Spleen (tissue), 11 donors: Measurements from ENCODE around the gene CALCOCO1. TPM values are rescaled to one million over a fixed set of nuclear protein-coding genes. Genes with fewer than 3 reads are reported as not detected.
"Not testable (repeated sequence)": the region's sequence is repeated elsewhere in the genome, so short reads cannot be mapped to it uniquely, and the experiment has no call there.

Experiments used
- DNase-seq: peaks from one replicate; pipeline ENCODE4 v3.0.0-alpha.2; 2020
- H3K27ac ChIP-seq, 8 donors: fragments of 200-600 bp; sonication (generic) in 7 of 8; 1 replicate in 4 of 8; 2 replicates in 4 of 8; pipeline versions ENCODE4 v1.5.0 to v1.8.0; 2016 to 2021; ENCODE audit warnings: inconsistent platforms in 4 of 8, mild to moderate bottlenecking in 4 of 8, moderate library complexity in 1 of 8
- H3K27me3 ChIP-seq, 7 donors: fragments of 200-600 bp; sonication (generic) in 6 of 7; replicated peaks in 1 of 7; 1 replicate in 4 of 7; 2 replicates in 3 of 7; pipeline versions ENCODE4 v1.5.0 to v1.8.0; 2016 to 2021; ENCODE audit warnings: inconsistent platforms in 3 of 7, mild to moderate bottlenecking in 1 of 7
- H3K36me3 ChIP-seq, 6 donors: fragments of 200-600 bp; sonication (generic) in 5 of 6; 1 replicate in 4 of 6; 2 replicates in 2 of 6; pipeline versions ENCODE4 v1.5.0 to v1.8.0; 2016 to 2021; ENCODE audit warnings: inconsistent platforms in 2 of 6
- H3K4me1 ChIP-seq, 6 donors: fragments of 200-600 bp; sonication (generic) in 5 of 6; 1 replicate in 3 of 6; 2 replicates in 3 of 6; pipeline versions ENCODE4 v1.5.0 to v1.8.0; 2016 to 2021; ENCODE audit warnings: inconsistent platforms in 3 of 6
- H3K4me3 ChIP-seq, 8 donors: fragments of 200-600 bp; sonication (generic) in 7 of 8; 1 replicate in 4 of 8; 2 replicates in 4 of 8; pipeline versions ENCODE4 v1.5.0 to v1.8.0; 2016 to 2021; ENCODE audit warnings: inconsistent platforms in 4 of 8, mild to moderate bottlenecking in 4 of 8, moderate library complexity in 2 of 8
- H3K9me3 ChIP-seq, 8 donors: fragments of 200-600 bp; sonication (generic) in 7 of 8; 1 replicate in 4 of 8; 2 replicates in 4 of 8; pipeline versions ENCODE4 v1.5.0 to v1.8.0; 2016 to 2021; ENCODE audit warnings: inconsistent platforms in 4 of 8
- CTCF ChIP-seq, 11 experiments: fragments of 200-600 bp in 7 of 11; fragments of 450-650 bp in 4 of 11; sonication (generic) in 4 of 11; IDR thresholded peaks in 8 of 11; conservative IDR thresholded peaks in 3 of 11; 1 replicate in 7 of 11; 2 replicates in 4 of 11; pipeline versions ENCODE4 v1.4.0 to v1.8.0; 2016 to 2021; ENCODE audit warnings: antibody characterized with exemption in 11 of 11, inconsistent platforms in 4 of 11, mild to moderate bottlenecking in 1 of 11
- POLR2A ChIP-seq, 3 donors: fragments of 450-650 bp; IDR thresholded peaks; one replicate each; pipeline ENCODE4 v1.5.1; 2017; ENCODE audit warnings: antibody characterized with exemption in 3 of 3, mild to moderate bottlenecking in 1 of 3
- POLR2AphosphoS5 ChIP-seq, 3 donors: sonication (generic); formaldehyde crosslinking; IDR thresholded peaks; one replicate each; pipeline ENCODE4 v1.5.1; 2017; ENCODE audit warnings: antibody characterized with exemption in 3 of 3
- WGBS, 5 donors: extraction: QIAGEN DNeasy Blood & Tissue Kit in 3 of 5; methylation state at CpG; one replicate each; pipeline versions ENCODE4 v1.1.5 to v1.1.7; 2013 to 2018; 5-methylcytosine and 5-hydroxymethylcytosine counted together
- intact Hi-C: fragments of 100-400 bp; cut with DNase I; formaldehyde crosslinking; loops from one replicate; pipeline ENCODE4 v1.15.0; 2023; ENCODE audit warnings: low total_unique reads
- polyA plus RNA-seq, 3 donors: library from polyadenylated mRNA; stranded (reverse); fragments of 200-250 nt; gene quantifications; one replicate each; pipeline ENCODE4 v1.2.1, GENCODE V29; 2013
- total RNA-seq, 7 donors: library from RNA; depleted of rRNA in 3 of 7; stranded (reverse); fragments of >200 nt in 3 of 7; fragmentation: NEBNext Ultra II Directional in 4 of 7; extraction: Animal tissue kit (Norgen Biotek cat#: 25700) in 4 of 7; gene quantifications; one replicate each; pipeline versions ENCODE4 v1.1.0 to v1.2.1, GENCODE V29; 2016 to 2021
- donor health status: healthy with polysubstance abuse.
- donor health status: DM: no; HTN: no; CAD: no; lungs with moderate emphysema.
- donor health status: DM: no; HTN: no; CAD: no.
- donor health status: Bipolar disorder and iron deficiency.
- donor health status: healthy.
- donor health status: DM: no; HTN: no; CAD: no.
- donor health status: DM: yes; HTN: yes; CAD: no.

The CALCOCO1 gene
- total and polyA plus RNA-seq, 10 donors, result 31.0 to 186 (median 120) TPM

- no peak for DNase-seq
- TF ChIP-seq POLR2AphosphoS5 (IDR thresholded peaks at IDR 0.05) (no peak), CTCF (IDR thresholded peaks at IDR 0.05 in 8 of 11, conservative IDR thresholded peaks at IDR 0.05 in 3 of 11) (no peak), POLR2A (IDR thresholded peaks at IDR 0.05) (no peak)
- no peaks in the 10 kb centered on the region for H3K4me1 ChIP-seq
- no peak overlapping the region for H3K4me3 ChIP-seq
- no peak overlapping the region for H3K27ac ChIP-seq
- no peaks in the 10 kb centered on the region for H3K36me3 ChIP-seq
- no peaks in the 10 kb centered on the region for H3K9me3 ChIP-seq
- H3K27me3 ChIP-seq, result peaks cover 0 to 72% (median 8%) of the 10 kb centered on the region in 7 donors
- intact Hi-C loops, result no loop called here
Measured at GRCh38 chr12:53770281-53770680, 43.0 kb upstream of the CALCOCO1 start.

- no peaks in the 10 kb centered on the region for H3K9me3 ChIP-seq
- intact Hi-C loops, result no loop called here
- WGBS, 5 donors, result 68 to 89% (median 76%) methylated on average over 5 of the region's 5 CpGs
- peaks cover 0 to 84% (median 13%) of the 10 kb centered on the region in 7 donors for H3K27me3 ChIP-seq
- H3K4me1 ChIP-seq, result no peaks in the 10 kb centered on the region
- H3K4me3 ChIP-seq, result no peak overlapping the region
- DNase-seq, result no peak
- no peaks in the 10 kb centered on the region for H3K36me3 ChIP-seq
- no peak for TF ChIP-seq POLR2A (IDR thresholded peaks at IDR 0.05)
- no peak for TF ChIP-seq POLR2AphosphoS5 (IDR thresholded peaks at IDR 0.05)
- no peak for TF ChIP-seq CTCF (IDR thresholded peaks at IDR 0.05 in 8 of 11, conservative IDR thresholded peaks at IDR 0.05 in 3 of 11)
- no peak overlapping the region for H3K27ac ChIP-seq
Measured at GRCh38 chr12:53768976-53769375, 41.7 kb upstream of the CALCOCO1 start.

GRCh38 chr12:53766881-53767280 is 39.6 kb upstream of the CALCOCO1 start:
- 71 to 76% (median 72%) methylated on average over 3 of the region's 3 CpGs for WGBS, 5 donors
- Histone ChIP-seq H3K4me1 (no peaks in the 10 kb centered on the region), H3K9me3 (no peaks in the 10 kb centered on the region), H3K27ac (no peak overlapping the region), H3K36me3 (no peaks in the 10 kb centered on the region), H3K27me3 (peaks cover 0 to 90% (median 25%) of the 10 kb centered on the region in 7 donors), H3K4me3 (no peak overlapping the region)
- DNase-seq, result no peak
- intact Hi-C loops, result no loop called here
- TF ChIP-seq POLR2A (IDR thresholded peaks at IDR 0.05) (no peak), CTCF (IDR thresholded peaks at IDR 0.05 in 8 of 11, conservative IDR thresholded peaks at IDR 0.05 in 3 of 11) (no peak), POLR2AphosphoS5 (IDR thresholded peaks at IDR 0.05) (no peak)

- intact Hi-C loops, result no loop called here
- Histone ChIP-seq H3K4me1 (no peaks in the 10 kb centered on the region), H3K36me3 (no peaks in the 10 kb centered on the region), H3K9me3 (no peaks in the 10 kb centered on the region), H3K27me3 (peaks cover 0 to 90% (median 27%) of the 10 kb centered on the region in 7 donors), H3K27ac (no peak overlapping the region), H3K4me3 (no peak overlapping the region)
- TF ChIP-seq POLR2A (IDR thresholded peaks at IDR 0.05), result no peak
- 72 to 79% (median 78%) methylated on average over 2 of the region's 2 CpGs for WGBS, 5 donors
- no peak for DNase-seq
Measured at GRCh38 chr12:53765891-53766290, 38.6 kb upstream of the CALCOCO1 start.

GRCh38 chr12:53764615-53765014 is 37.4 kb upstream of the CALCOCO1 start:
- TF ChIP-seq POLR2A (IDR thresholded peaks at IDR 0.05) (no peak), POLR2AphosphoS5 (IDR thresholded peaks at IDR 0.05) (no peak), CTCF (IDR thresholded peaks at IDR 0.05 in 8 of 11, conservative IDR thresholded peaks at IDR 0.05 in 3 of 11) (no peak)
- WGBS, 5 donors, result 70 to 86% (median 79%) methylated on average over 4 of the region's 4 CpGs
- H3K9me3 ChIP-seq, result no peaks in the 10 kb centered on the region
- H3K4me3 ChIP-seq, result no peak overlapping the region
- H3K36me3 ChIP-seq, result no peaks in the 10 kb centered on the region
- no peak for DNase-seq
- H3K4me1 ChIP-seq, result no peaks in the 10 kb centered on the region
- peaks cover 0 to 91% (median 36%) of the 10 kb centered on the region in 7 donors for H3K27me3 ChIP-seq
- H3K27ac ChIP-seq, result no peak overlapping the region
- intact Hi-C loops, result no loop called here

- H3K27ac ChIP-seq, intact Hi-C loops, DNase-seq, H3K4me1 ChIP-seq, H3K9me3 ChIP-seq, H3K36me3 ChIP-seq, H3K4me3 ChIP-seq: not testable (repeated sequence)
- peaks cover 0 to 100% (median 46%) of the 10 kb centered on the region in 7 donors for H3K27me3 ChIP-seq
- WGBS, 5 donors, result 90 to 96% (median 92%) methylated on average over 3 of the region's 3 CpGs
Measured at GRCh38 chr12:53762793-53763192, 35.5 kb upstream of the CALCOCO1 start.
